WI38 (cell line): ENCODE measurements around the gene ATP5F1E.

Experiments used
- H3K4me3 ChIP-seq: 2 replicates; pipeline ENCODE4 v1.5.1; 2011; ENCODE audit warnings: low read depth, mild to moderate bottlenecking, control low read depth, low read length
- TF ChIP-seq, protein P1 (sequence below): IDR thresholded peaks from 2 replicates; pipeline ENCODE4 v1.5.1; 2012; ENCODE audit warnings: low read depth, mild to moderate bottlenecking, control low read depth, low read length

ATP5F1E gene

DNA sequence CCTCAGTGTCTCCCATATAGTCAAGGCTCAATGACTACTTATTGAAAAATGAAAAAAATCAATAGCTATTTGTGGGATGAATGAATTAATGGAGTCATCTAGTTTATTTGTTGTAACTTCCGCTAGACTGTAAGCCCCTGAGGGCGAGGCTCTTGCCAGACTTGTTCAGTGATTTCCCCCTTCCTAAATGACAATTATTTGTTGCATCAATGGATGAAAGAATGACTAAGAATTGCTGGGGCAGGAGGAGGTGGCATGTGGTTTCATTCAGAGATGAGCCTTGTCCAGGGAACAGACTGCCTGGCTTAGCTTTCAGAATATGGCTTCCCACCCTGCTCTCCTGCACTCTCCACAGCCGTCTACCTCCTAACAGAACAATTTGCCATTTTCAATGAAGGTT is 11.6 kb upstream of the ATP5F1E start:
- no peak overlapping the region for H3K4me3 ChIP-seq
- TF ChIP-seq, protein P1, sequence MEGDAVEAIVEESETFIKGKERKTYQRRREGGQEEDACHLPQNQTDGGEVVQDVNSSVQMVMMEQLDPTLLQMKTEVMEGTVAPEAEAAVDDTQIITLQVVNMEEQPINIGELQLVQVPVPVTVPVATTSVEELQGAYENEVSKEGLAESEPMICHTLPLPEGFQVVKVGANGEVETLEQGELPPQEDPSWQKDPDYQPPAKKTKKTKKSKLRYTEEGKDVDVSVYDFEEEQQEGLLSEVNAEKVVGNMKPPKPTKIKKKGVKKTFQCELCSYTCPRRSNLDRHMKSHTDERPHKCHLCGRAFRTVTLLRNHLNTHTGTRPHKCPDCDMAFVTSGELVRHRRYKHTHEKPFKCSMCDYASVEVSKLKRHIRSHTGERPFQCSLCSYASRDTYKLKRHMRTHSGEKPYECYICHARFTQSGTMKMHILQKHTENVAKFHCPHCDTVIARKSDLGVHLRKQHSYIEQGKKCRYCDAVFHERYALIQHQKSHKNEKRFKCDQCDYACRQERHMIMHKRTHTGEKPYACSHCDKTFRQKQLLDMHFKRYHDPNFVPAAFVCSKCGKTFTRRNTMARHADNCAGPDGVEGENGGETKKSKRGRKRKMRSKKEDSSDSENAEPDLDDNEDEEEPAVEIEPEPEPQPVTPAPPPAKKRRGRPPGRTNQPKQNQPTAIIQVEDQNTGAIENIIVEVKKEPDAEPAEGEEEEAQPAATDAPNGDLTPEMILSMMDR, result no peak

GRCh38 chr20:59042796-59043631 is 10.9 kb upstream of the ATP5F1E start:
- TF ChIP-seq, protein P1, result no peak
- peak overlapping the region; percentile 87 for H3K4me3 ChIP-seq

GRCh38 chr20:59042151-59042795 is 10.1 kb upstream of the ATP5F1E start, which contains the start of gene PRELID3B:
Gene PRELID3B, minus strand, starts transcription at chr20:59042786. Its CDS starts 56 bp downstream, at chr20:59042730.
- TF ChIP-seq, protein P1, result no peak
- peak within 1 kb of the TSS; percentile 87 for H3K4me3 ChIP-seq

GRCh38 chr20:59041487-59041886 is 9.4 kb upstream of the ATP5F1E start:
- peak overlapping the region; percentile 87 for H3K4me3 ChIP-seq

GRCh38 chr20:59040667-59041066 is 8.5 kb upstream of the ATP5F1E start:
- TF ChIP-seq, protein P1, result no peak
- H3K4me3 ChIP-seq, result no peak overlapping the region

DNA sequence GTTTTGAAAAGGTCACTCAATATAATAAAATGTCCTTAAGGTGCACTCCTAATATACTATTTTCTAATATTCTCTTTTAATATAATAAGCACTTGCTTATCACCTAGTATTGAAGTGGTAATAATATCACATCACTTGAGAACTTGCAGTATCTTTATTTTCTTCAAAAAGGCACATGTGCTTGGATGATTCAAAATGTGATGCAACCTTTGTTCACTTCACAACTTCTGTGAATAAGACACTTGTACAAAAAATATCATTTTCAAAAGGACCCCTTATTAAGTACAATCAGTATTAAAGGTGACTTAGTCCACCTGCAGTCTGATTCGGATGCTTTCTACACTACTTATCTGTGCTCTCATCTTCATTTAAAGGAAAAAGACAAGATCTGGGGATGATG is 7.1 kb upstream of the ATP5F1E start:
- TF ChIP-seq, protein P1, result no peak
- H3K4me3 ChIP-seq, result no peak overlapping the region

DNA sequence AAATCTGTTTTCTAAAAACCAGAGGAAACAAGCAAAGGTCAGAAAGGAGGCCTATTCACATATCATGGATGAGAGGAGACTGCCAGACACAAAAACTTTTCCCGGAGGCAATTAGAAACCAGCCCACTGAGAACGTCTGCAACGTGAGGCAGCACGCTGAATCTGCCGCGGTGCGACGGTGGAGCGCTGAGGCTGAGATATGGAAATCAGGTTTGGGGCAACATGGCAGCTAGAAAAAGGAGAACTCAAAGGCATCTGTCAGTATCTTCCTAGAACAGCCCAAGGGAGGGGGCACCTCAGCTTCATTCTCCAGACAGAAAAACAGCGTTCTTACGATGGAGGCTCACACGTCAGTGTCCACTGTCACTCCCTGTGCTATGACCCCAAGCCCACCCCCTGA is 5.3 kb upstream of the ATP5F1E start:
- TF ChIP-seq, protein P1, result no peak
- H3K4me3 ChIP-seq, result no peak overlapping the region
